SK-N-MC (cell line): ENCODE data around the gene PILRA.
"Not testable (repeated sequence)": the region's sequence is repeated elsewhere in the genome, so short reads cannot be mapped to it uniquely, and the experiment has no call there.

Experiments used
- EZH2 ChIP-seq: fragments of 200-600 bp; sonication (generic); IDR thresholded peaks from one replicate; pipeline ENCODE4 v1.6.1; 2017; ENCODE audit warnings: antibody characterized with exemption
- POLR2AphosphoS5 ChIP-seq: IDR thresholded peaks from 2 replicates; pipeline ENCODE4 v1.6.1; 2012; ENCODE audit warnings: mild to moderate bottlenecking, low read depth, low read length, borderline replicate concordance

GRCh38 chr7:100345288-100345672, 28.0 kb upstream of the PILRA start:
- TF ChIP-seq POLR2AphosphoS5, EZH2: not testable (repeated sequence)
